Stimulated activated naive CD8-positive, alpha-beta T cell treated with anti-CD3 and anti-CD28 coated beads, Interleukin-15, amount 100 ng/mL, for 72 hours (primary cell): ENCODE results near the gene CCNJ.
A peak's percentile ranks its signal among the peaks of the same experiment; 100 is the strongest.
"Not testable (repeated sequence)": the region's sequence is repeated elsewhere in the genome, so short reads cannot be mapped to it uniquely, and the experiment has no call there.

ENCODE experiments used
- ATAC-seq: fragments of 150-1000 bp; cut with Tn5 transposase; 2 replicates; pipeline ENCODE4 v1.10.0; 2021; ENCODE audit warnings: mild to moderate bottlenecking, moderate library complexity
- DNase-seq, 2 donors: peaks; one replicate each; pipeline ENCODE4 v3.0.0; 2021 to 2022
- H3K27ac Mint-ChIP-seq, 2 donors: one replicate each; pipeline ENCODE4 v1.8.0; 2022; ENCODE audit warnings: mild to moderate bottlenecking in 2 of 2, mixed read lengths in 2 of 2, moderate library complexity in 2 of 2
- H3K27me3 Mint-ChIP-seq: one replicate; pipeline ENCODE4 v1.8.0; 2022; ENCODE audit warnings: mixed read lengths
- H3K4me1 Mint-ChIP-seq: one replicate; pipeline ENCODE4 v1.8.0; 2022; ENCODE audit warnings: mild to moderate bottlenecking, mixed read lengths
- H3K4me3 Mint-ChIP-seq, 2 donors: one replicate each; pipeline ENCODE4 v1.8.0; 2022; ENCODE audit warnings: mild to moderate bottlenecking in 2 of 2, mixed read lengths in 2 of 2, moderate library complexity in 1 of 2
- H3K9me3 Mint-ChIP-seq, 2 donors: one replicate each; pipeline ENCODE4 v1.8.0; 2022; ENCODE audit warnings: mixed read lengths in 2 of 2

CCNJ gene

GRCh38 chr10:96043033-96043892 lies at the start of gene CCNJ:
TSS of gene CCNJ (plus strand) at chr10:96043583. CDS start at chr10:96044394, 811 bp downstream.
- Mint-ChIP-seq H3K27ac (peak within 1 kb of the TSS; percentile 95 to 97), H3K4me3 (peak within 1 kb of the TSS; percentile 89 to 99), H3K27me3 (peaks cover 10% of the 10 kb centered on the region), H3K9me3 (no peaks in the 10 kb centered on the region), H3K4me1 (peaks cover 38% of the 10 kb centered on the region)
- ATAC-seq (peak; percentile 94), DNase-seq (peak; percentile 84 to 87)

- H3K27ac Mint-ChIP-seq, ATAC-seq, H3K4me3 Mint-ChIP-seq, H3K4me1 Mint-ChIP-seq, H3K9me3 Mint-ChIP-seq, H3K27me3 Mint-ChIP-seq, DNase-seq: not testable (repeated sequence)
Observed at GRCh38 chr10:95994376-95994775, 49.0 kb upstream of the CCNJ start.

GRCh38 chr10:95998255-95998784 lies 45.1 kb upstream of the CCNJ start:
- H3K27me3 Mint-ChIP-seq = no peaks in the 10 kb centered on the region
- H3K4me3 Mint-ChIP-seq = no peak overlapping the region
- no peak for ATAC-seq
- no peak overlapping the region for H3K27ac Mint-ChIP-seq
- no peak for DNase-seq
- no peaks in the 10 kb centered on the region for H3K9me3 Mint-ChIP-seq
- H3K4me1 Mint-ChIP-seq = no peaks in the 10 kb centered on the region

GRCh38 chr10:96013956-96014355 lies 29.4 kb upstream of the CCNJ start:
- no peak overlapping the region for H3K4me3 Mint-ChIP-seq
- peaks cover 4% of the 10 kb centered on the region for H3K4me1 Mint-ChIP-seq
- ATAC-seq (no peak), DNase-seq (no peak)
- H3K27me3 Mint-ChIP-seq = no peaks in the 10 kb centered on the region
- no peak overlapping the region for H3K27ac Mint-ChIP-seq
- H3K9me3 Mint-ChIP-seq = no peaks in the 10 kb centered on the region

GRCh38 chr10:96014473-96015102 lies 28.8 kb upstream of the CCNJ start:
- Mint-ChIP-seq H3K27me3 (no peaks in the 10 kb centered on the region), H3K4me1 (peaks cover 4% of the 10 kb centered on the region), H3K4me3 (no peak overlapping the region), H3K27ac (no peak overlapping the region), H3K9me3 (no peaks in the 10 kb centered on the region)
- ATAC-seq (no peak), DNase-seq (no peak)

GRCh38 chr10:96017191-96017687 lies 26.1 kb upstream of the CCNJ start:
- no peaks in the 10 kb centered on the region for H3K9me3 Mint-ChIP-seq
- DNase-seq = peak; percentile 30 to 35

GRCh38 chr10:96021332-96021731 lies 22.1 kb upstream of the CCNJ start:
- DNase-seq = no peak
- H3K4me1 Mint-ChIP-seq = peaks cover 4% of the 10 kb centered on the region
- H3K27ac Mint-ChIP-seq = no peak overlapping the region
- ATAC-seq = no peak
- H3K27me3 Mint-ChIP-seq = no peaks in the 10 kb centered on the region
- no peak overlapping the region for H3K4me3 Mint-ChIP-seq
- H3K9me3 Mint-ChIP-seq = no peaks in the 10 kb centered on the region

More at GRCh38 chr10:96017191-96017687, 26.1 kb upstream of the CCNJ start:
- H3K27me3 Mint-ChIP-seq = no peaks in the 10 kb centered on the region
- no peak overlapping the region for H3K4me3 Mint-ChIP-seq
- H3K4me1 Mint-ChIP-seq = peaks cover 4% of the 10 kb centered on the region
- H3K27ac Mint-ChIP-seq = no peak overlapping the region
- ATAC-seq = peak; percentile 93

- ATAC-seq = no peak
- Mint-ChIP-seq H3K27me3 (no peaks in the 10 kb centered on the region), H3K4me1 (no peaks in the 10 kb centered on the region), H3K27ac (peak overlapping the region in 1 of 2 donors; percentile 6), H3K9me3 (no peaks in the 10 kb centered on the region), H3K4me3 (no peak overlapping the region)
- DNase-seq = no peak
Observed at GRCh38 chr10:96022739-96023138, 20.6 kb upstream of the CCNJ start.

- no peak for DNase-seq
- peak; percentile 69 for ATAC-seq
- Mint-ChIP-seq H3K9me3 (no peaks in the 10 kb centered on the region), H3K4me3 (no peak overlapping the region), H3K27ac (peak overlapping the region in 1 of 2 donors; percentile 26), H3K4me1 (no peaks in the 10 kb centered on the region), H3K27me3 (no peaks in the 10 kb centered on the region)
Observed at GRCh38 chr10:96023168-96023567, 20.2 kb upstream of the CCNJ start.

GRCh38 chr10:96025566-96025965 lies 17.8 kb upstream of the CCNJ start:
- no peaks in the 10 kb centered on the region for H3K4me1 Mint-ChIP-seq
- no peak overlapping the region for H3K27ac Mint-ChIP-seq
- H3K4me3 Mint-ChIP-seq = no peak overlapping the region
- peaks cover 7% of the 10 kb centered on the region for H3K27me3 Mint-ChIP-seq
- peak; percentile 78 for ATAC-seq
- no peak for DNase-seq
- no peaks in the 10 kb centered on the region for H3K9me3 Mint-ChIP-seq

GRCh38 chr10:96034625-96035024 lies 8.8 kb upstream of the CCNJ start:
- DNase-seq (no peak), ATAC-seq (no peak)
- no peaks in the 10 kb centered on the region for H3K9me3 Mint-ChIP-seq
- H3K27me3 Mint-ChIP-seq = peaks cover 22% of the 10 kb centered on the region
- no peak overlapping the region for H3K4me3 Mint-ChIP-seq
- no peak overlapping the region for H3K27ac Mint-ChIP-seq
- no peaks in the 10 kb centered on the region for H3K4me1 Mint-ChIP-seq

- Mint-ChIP-seq H3K4me1 (peaks cover 7% of the 10 kb centered on the region), H3K27me3 (peaks cover 22% of the 10 kb centered on the region), H3K4me3 (no peak overlapping the region), H3K27ac (no peak overlapping the region), H3K9me3 (no peaks in the 10 kb centered on the region)
- DNase-seq (no peak), ATAC-seq (no peak)
Observed at GRCh38 chr10:96038476-96039387, 4.7 kb upstream of the CCNJ start.

- Mint-ChIP-seq H3K4me3 (no peak overlapping the region), H3K9me3 (no peaks in the 10 kb centered on the region), H3K27me3 (peaks cover 22% of the 10 kb centered on the region), H3K27ac (no peak overlapping the region), H3K4me1 (peaks cover 19% of the 10 kb centered on the region)
- ATAC-seq (no peak), DNase-seq (no peak)
Observed at GRCh38 chr10:96041146-96041545, 2.2 kb upstream of the CCNJ start.

GRCh38 chr10:96043893-96044715 lies 721 bp downstream of the CCNJ start:
- peaks cover 44% of the 10 kb centered on the region for H3K4me1 Mint-ChIP-seq
- peaks cover 2% of the 10 kb centered on the region for H3K27me3 Mint-ChIP-seq
- ATAC-seq (peak; percentile 69), DNase-seq (peak; percentile 55 to 63)
- H3K27ac Mint-ChIP-seq = peak overlapping the region; percentile 59 to 95
- H3K4me3 Mint-ChIP-seq = peak overlapping the region; percentile 89 to 99
- H3K9me3 Mint-ChIP-seq = no peaks in the 10 kb centered on the region
